Subcutaneous adipose tissue (tissue), 4 donors: ENCODE measurements around the gene DIP2C. TPM values are rescaled to one million over a fixed set of nuclear protein-coding genes. Genes with fewer than 3 reads are reported as not detected.

Source experiments
- total RNA-seq, 4 donors: library from RNA; depleted of rRNA; stranded (reverse); fragments of >200 nt; gene quantifications; one replicate each; pipeline ENCODE4 v1.1.0, GENCODE V29; 2016
- TF ChIP-seq, protein P1 (sequence below): fragments of 450-650 bp; IDR thresholded peaks from one replicate; pipeline ENCODE4 v1.5.1; 2016; ENCODE audit warnings: low read depth, mild to moderate bottlenecking, control low read depth, antibody characterized with exemption, moderate library complexity

The DIP2C gene
- total RNA-seq, 4 donors from 2014 or later = 32.1 to 64.0 (median 40.5) TPM

DNA sequence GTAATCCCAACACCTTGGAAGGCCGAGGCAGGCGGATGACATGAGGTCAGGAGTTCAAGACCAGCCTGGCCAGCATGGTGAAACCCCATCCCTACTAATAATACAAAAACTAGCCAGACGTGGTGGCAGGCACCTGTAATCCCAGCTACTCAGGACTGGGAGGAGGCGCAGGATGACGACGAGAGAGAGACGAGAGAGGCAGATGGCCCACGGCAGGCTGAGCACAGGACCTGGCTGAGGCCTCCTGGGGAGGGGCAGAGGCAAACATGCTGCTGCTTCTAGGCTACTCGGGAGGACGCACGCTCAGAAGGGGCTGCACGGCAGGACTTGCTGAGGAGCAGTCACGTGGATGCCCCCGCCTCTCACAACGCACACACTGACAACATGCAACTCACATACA lies 22.4 kb downstream of the DIP2C start:
- TF ChIP-seq, protein P1, sequence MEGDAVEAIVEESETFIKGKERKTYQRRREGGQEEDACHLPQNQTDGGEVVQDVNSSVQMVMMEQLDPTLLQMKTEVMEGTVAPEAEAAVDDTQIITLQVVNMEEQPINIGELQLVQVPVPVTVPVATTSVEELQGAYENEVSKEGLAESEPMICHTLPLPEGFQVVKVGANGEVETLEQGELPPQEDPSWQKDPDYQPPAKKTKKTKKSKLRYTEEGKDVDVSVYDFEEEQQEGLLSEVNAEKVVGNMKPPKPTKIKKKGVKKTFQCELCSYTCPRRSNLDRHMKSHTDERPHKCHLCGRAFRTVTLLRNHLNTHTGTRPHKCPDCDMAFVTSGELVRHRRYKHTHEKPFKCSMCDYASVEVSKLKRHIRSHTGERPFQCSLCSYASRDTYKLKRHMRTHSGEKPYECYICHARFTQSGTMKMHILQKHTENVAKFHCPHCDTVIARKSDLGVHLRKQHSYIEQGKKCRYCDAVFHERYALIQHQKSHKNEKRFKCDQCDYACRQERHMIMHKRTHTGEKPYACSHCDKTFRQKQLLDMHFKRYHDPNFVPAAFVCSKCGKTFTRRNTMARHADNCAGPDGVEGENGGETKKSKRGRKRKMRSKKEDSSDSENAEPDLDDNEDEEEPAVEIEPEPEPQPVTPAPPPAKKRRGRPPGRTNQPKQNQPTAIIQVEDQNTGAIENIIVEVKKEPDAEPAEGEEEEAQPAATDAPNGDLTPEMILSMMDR = no peak

DNA sequence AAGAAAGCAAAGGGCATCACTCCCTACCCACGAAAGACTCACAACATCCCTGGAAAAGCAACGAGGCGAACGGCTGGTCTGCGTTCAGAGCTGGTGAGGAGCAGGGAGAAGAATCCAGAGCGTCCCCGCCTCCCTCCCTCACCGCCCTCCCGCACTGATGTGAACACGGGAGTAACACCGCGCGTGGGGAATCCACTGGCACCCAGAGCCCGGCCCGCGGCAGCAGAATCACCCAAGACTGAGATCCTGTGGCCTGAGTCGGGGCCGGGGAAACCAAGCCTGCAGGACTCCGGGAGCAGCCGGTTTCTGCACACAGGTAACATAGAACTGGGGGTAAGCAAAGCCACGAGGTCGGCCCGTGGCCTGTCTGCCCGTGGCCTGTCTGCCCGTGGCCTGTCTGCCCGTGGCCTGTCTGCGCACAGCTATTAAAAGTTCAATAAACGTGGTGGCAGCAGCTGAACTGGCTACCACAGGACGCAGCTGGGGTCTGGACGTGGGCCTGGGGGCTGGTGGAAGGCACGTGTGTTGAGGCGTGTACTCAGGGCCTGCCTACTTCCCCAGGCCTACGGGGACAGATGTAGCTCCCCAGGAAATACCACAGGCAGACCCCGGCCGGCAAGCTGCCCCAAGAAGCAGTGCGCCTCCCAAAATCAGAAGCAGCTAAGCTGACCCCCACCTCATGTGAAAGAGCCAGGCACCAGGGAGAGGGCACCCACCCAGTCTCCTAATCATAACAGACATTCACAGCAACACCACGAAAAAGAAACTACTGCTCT lies 23.0 kb downstream of the DIP2C start:
- TF ChIP-seq, protein P1 = no peak

DNA sequence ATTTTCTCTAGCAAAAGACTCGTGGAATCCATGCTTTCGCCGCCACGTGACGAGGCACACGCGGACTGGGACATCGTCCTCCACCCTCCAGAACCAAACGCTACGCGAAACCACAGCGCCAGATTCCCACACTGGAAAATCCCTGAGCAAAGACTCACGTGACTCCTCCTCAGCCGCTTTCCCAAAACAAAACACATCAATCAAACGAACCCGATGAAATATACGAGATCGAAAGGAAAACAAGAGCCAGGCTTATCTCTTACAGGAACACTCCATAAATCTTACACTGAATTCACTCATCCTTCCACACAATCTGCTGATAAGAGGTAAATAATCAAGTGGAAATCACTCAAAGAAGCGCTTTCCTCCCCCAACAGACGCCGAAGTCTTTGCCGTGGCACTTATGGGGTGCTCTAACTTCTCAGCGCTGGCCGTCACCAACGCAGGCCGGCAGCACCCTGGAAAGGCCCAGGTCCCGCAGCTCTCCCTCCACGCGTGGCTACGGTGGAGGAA lies 23.8 kb downstream of the DIP2C start:
- TF ChIP-seq, protein P1 = no peak

DNA sequence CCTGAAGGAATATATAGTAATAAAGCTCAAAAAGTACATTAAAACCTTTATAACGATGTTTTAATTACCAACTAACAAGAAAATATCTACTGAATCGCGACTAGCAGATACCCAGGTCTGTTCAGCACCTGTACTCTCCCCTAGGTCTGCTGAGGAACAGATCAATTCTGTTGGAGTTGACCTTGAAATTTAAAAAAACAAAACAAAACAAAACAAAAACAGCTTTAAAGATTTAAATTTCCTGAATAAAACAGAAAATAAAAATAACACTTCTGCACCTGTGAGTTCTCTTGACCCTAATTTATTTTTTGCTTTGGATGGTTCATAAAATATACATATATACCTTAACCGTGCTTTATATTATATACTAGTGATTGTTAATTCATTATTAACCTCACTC lies 24.6 kb downstream of the DIP2C start:
- TF ChIP-seq, protein P1 = no peak

DNA sequence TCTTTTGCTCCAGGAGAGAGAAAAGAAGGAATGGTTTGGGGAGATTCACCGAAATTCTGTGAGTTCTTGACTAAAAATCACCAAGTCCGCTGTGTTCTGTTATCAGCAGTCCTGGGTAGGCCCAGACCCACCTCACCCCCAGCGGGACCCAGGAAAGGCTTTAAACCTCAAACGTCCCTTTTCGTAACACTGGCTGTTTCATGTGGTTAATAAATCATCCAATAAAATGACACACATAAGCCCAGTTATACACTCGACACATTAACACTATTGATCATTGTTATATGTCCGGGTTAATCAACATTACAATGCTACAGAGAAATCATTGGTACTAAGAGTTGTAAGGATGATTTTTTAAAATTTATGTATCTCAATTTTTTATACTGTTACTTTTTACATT lies 25.2 kb downstream of the DIP2C start:
- TF ChIP-seq, protein P1 = no peak

DNA sequence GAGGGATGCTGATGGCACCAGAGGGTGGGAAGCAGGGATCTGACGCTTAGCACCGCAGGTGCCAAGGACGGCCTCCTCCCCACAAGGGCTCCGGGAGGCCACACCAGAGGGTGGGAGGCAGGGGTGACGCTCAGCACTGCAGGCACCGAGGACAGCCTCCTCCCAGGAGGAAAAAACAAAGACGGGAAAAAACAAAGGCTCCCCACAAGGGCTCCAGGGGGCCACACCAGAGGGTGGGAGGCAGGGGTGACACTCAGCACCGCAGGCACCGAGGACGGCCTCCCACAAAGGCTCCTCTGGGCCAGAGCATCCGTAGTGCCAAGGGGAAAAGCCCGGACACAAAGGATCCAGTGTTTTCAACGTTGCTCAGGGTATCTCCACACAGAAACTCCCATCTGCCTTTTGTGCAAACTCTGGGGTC lies 25.6 kb downstream of the DIP2C start:
- TF ChIP-seq, protein P1 = no peak

DNA sequence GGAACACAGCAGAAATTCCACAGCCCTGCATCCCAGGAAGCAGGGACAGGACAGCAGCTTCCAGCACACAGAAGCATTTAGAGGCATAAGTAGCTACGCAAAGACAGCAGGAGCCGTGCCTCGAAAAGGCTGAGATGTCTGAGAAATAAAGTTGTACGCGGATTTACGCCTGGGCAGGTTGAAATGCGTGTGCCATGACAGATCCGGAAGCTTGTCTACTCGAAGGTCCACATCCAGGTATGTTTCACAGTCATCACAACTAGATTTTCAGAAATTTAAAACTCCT lies 26.1 kb downstream of the DIP2C start:
- TF ChIP-seq, protein P1 = no peak
